ENCODE data around the gene SNX27.
"Not testable (repeated sequence)": the region's sequence is repeated elsewhere in the genome, so short reads cannot be mapped to it uniquely, and the experiment has no call there.

Gene SNX27

GRCh38 chr1:151721788-151722510 is 110.1 kb downstream of the SNX27 start:
- no peak for DNase-seq (ENCODE audit: low read depth in 2 of 2)

GRCh38 chr1:151723726-151724370 is 112.0 kb downstream of the SNX27 start:
- DNase-seq (ENCODE audit: low read depth in 2 of 2) = no peak

- no peak for DNase-seq (ENCODE audit: low read depth in 2 of 2)
Measured at GRCh38 chr1:151728151-151729054, 116.6 kb downstream of the SNX27 start.

- DNase-seq (ENCODE audit: low read depth in 2 of 2) = no peak
Measured at GRCh38 chr1:151729157-151729965, 117.5 kb downstream of the SNX27 start.

- DNase-seq (ENCODE audit: low read depth in 2 of 2) = no peak
Measured at GRCh38 chr1:151729966-151730291, 118.1 kb downstream of the SNX27 start.

DNA sequence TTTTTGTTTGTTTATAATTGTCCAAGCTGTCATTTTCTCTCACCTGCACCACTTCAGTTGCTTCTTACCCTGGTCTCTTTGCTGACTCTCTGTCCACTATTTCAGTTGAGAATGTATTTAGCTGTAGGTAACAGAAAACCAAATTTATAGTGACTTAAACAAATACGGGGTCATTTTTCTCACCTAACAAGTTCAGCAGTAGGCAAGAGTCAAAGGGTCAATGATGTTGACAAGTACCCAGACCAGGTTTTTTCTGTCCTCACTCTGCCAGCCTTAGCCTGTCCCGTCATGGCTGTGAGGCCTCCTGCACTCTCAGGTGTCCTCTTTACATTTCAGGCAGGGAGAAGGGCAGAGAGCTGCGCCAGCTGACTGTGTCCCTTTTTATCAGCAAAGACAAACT is 121.3 kb downstream of the SNX27 start:
- DNase-seq (ENCODE audit: low read depth in 2 of 2) = no peak

DNA sequence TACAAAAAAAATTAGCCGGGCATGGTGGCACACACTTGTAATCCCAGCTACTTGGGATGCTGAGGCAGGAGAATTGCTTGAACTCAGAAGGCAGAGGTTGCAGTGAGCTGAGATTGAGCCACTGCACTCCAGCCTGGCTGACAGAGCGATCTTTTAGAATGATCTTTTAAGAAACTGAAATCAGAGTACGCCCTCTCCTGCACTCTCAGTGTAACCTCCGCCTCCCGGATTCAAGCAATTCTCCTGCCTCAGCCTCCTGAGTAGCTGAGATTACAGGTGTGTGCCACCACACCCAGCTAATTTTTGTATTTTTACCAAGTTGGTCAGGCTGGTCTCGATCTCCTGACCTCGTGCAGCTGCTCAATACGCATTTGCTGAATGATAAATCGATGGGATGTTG is 122.1 kb downstream of the SNX27 start:
- not testable (repeated sequence) for DNase-seq (ENCODE audit: low read depth in 2 of 2)

DNA sequence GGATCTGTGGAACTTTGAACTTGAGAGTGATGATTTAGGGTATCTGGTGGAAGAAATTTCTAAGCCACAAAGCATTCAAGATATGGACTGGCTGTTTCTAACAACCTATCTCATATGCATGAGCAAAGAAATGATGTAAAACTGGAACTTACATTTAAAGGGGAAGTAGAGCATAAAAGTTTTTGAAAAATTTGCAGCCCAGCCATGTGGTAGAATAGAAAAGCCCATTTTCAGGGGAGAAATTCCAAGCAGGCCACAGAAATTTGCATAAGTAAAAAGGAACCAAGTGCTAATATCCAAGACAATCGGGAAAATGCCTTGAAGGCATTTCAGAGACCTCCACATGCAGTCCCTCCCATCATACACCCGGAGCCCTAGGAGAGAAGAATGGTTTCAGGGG is 125.2 kb downstream of the SNX27 start:
- DNase-seq (ENCODE audit: low read depth in 2 of 2) = no peak

DNA sequence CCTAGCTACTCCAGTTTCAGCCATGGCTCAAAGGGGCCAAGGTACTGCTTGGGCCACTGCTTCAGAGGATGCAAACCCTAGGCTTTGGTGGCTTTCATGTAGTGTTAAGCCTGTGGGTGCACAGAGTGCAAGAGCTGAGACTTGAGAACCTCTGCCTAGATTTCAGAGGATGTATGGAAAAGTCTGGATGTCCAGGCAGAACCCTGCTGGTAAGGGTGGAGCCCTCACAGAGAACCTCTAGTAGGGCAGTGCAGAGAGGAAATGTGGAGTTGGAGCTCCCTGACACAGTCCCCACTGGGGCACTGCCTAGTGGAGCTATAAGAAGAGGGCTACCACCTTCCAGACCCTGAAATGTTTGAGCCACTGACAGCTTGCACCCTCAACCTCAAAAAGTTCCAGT is 125.6 kb downstream of the SNX27 start:
- no peak for DNase-seq (ENCODE audit: low read depth in 2 of 2)

DNA sequence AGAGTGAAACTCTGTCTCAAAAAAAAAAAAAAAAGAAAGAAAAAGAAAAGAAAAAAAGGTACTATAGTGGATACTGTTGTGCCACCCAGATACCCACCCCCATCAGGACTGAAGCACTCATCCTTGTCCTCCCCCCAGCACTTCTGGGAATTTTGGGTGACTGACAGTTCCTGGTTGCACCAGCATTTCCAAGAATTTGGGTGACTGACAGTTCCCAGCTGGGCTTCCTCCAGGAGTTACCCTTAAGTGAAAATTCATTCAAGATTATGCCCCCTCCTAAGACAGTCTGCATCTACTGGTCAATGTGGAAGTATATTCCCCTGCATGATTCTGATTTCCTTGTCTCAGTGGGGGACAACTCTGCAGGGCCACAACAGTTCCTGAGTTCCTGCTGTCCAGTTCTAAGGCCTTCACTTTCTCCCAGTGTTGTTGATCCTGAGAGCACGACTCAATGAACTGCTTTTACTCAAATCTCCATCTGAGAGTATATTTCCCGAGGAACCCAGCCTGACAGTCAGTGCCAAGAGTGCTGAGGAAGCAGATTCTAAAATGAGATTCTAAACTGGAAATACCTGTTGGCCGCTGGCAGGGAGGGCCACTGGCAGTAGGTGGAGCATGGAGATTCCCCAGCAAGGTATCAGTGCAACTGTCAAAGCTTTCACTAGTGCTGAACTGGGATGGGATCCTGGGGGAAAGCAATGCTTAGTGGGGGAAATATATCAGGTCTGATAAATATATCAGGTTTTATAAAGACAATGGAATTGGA is 127.9 kb downstream of the SNX27 start:
- no peak for DNase-seq (ENCODE audit: low read depth in 2 of 2)

DNA sequence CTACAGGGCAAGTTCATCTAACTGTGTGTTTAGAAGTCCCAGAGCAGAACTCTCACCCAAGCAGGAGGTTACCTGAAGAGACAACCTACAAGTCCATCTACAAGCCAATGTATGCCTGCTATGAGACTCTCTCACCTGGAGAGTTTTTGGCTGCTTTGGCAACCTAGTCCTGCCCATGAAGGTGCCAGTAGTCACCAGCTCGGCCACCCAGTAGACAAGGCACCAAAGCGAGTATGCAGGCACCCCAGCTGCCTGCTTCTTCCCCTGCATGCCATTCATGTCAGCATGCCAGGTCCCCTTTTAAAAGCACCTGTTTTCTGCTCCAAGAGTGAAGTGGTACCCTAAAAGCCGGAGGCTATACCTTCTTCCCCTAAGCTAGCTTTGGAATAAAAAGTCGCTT is 129.7 kb downstream of the SNX27 start:
- DNase-seq (ENCODE audit: low read depth in 2 of 2) = no peak

Data from stimulated activated CD8-positive, alpha-beta memory T cell treated with anti-CD3 and anti-CD28 coated beads, Interleukin-15, amount 100 ng/mL, for 4 hours (primary cell).